Inflammatory macrophage (primary cell): ENCODE results near the gene PARD3.

Experiments
- DNase-seq, 2 donors: peaks; one replicate each; pipeline ENCODE4 v3.0.0-alpha.2; 2020 to 2022

The PARD3 gene

DNA sequence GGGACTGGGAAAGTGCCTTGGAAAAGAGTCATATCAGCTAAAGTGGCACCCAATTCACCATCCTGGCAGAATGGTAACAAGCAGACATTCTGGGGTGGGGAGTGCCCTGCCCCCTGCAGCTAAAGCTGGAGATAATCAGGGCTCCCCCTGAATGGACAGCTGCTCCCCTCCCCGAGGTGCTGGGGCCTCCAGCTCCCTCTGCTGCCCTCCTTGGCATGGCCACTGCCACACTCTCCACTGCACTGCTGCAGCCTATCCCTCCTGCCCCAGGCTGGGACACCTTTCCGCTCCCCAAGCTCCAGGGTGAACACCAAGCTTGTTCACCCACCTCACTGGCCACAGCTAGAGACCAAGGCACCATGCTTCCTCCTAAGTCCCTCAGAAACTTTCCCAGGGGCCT is 9.8 kb upstream of the PARD3 start:
- no peak for DNase-seq

DNA sequence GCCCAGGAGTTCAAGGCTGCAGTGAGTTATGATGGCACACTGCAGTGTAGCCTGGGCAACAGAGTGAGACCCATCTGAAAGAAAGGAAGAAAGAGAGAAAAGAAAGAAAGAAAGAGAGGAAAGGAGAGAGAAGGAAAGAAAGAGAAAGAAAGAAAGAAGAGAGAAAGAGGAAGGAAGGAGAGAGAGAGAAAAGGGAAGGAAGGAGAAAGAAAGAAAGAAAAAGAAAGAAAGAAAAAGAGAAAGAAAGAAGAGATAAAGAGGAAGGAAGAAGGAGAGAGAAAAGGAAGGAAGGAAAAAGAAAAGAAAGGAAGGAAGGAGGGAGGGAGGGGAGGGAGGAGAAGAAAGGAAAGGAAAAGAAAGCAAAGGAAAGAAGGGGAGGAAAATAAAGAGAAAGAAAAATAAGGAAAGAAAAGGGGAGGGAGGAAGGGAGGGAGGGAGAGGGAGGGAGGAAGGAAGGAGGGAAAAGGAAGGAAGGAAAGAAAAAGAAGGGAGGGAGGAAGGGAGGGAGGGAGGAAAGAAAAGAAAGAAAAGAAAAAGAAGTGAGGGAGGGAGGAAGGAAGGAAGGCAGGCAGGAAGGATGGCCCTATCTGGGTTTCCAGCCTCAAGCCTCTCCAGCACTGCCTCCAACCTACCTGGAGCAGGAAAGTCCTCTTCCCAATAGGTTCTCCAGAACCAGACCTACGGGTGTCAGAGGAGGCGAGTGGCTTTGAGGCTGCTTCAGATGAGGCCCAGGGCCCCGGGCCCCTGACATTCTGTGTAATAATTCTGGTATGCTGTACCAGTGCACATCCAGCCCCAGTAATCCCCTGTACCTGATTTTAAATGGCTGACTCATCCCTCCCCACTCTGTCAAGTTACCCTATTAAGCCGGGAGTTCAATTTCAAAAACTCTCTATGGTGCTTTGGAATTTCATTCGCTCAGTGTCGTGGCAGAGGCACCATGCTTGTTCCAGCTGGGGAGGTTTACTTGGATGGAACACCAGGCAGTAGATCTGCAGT is 6.8 kb upstream of the PARD3 start:
- DNase-seq = no peak

DNA sequence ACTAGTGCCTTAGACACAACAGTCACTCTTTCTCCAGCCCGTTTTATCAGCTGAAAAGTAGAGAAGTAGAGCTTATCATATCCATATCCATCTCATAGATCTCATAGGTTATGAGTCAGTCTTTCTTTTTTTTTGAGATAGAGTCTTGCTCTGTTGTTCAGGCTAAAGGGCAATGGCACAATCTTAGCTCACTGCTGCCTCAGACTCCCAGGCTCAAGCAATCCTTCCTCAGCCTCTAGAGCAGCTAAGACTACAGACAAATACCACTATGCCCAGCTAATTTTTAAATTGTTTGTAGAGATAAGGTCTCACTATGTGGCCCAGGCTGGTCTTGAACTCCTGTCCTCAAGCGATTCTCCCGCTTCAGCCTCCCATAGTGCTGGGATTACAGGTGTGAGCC is 2.5 kb upstream of the PARD3 start:
- DNase-seq = no peak

DNA sequence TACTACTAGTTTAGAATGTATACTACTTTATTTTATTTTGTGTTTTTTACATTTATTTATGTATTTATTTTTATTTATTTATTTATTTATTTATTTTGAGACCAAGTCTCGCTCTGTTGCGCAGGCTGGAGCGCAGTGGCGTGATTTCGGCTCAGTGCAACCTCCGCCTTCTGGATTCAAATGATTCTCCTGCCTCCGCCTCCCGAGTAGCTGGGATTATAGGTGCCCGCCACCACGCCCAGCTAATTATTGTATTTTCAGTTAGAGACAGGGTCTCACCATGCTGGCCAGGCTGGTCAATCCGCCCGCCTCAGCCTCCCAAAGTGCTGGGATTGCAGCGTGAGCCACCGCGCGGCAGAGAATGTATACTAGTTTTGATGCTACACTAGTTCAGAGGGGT is 2.0 kb upstream of the PARD3 start:
- DNase-seq = no peak

DNA sequence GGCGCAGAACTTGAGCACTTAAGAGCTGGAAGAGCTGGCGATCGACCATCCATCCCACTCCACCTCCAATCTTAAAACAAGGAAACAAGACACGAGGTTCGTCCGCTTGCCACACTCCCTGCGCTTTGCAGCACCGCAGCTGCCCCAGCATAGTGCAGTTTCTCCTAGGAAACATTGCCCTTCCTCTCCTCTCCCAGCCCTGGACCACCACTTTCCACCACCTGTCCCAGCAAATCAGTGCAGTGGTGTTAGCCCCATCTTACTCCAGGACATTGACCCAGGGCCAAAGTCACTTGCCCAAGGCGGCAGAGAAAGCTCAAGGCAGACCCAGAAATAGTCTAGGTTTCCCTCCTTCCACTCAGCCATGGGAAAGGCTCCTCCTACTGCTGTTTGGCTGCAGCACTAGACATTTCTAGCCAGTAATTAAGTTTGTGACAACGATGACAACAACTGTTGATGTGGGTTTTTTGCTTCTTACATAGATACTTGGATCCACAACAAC is 1.5 kb upstream of the PARD3 start:
- DNase-seq = peak in 1 of 2 donors; percentile 34

DNA sequence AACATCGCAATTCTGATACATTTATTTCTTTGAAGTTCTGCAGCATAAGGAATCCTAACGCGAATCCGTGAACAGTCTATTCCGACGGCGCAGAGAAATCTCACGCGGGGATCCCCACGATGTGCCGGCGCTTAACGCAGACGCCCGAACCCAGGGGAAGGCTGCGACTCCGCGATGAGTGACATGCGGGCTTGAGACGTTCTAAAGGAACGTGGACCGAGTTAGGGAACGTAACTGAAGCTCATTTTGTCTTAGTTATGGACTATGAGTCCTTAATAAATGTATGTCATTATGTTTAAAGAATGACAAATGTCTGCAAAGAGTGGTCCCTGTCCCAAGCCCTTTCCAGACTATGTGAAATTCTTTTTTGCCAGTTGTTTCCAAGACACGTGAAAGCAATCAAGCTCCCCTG is 995 bp upstream of the PARD3 start:
- DNase-seq = no peak

DNA sequence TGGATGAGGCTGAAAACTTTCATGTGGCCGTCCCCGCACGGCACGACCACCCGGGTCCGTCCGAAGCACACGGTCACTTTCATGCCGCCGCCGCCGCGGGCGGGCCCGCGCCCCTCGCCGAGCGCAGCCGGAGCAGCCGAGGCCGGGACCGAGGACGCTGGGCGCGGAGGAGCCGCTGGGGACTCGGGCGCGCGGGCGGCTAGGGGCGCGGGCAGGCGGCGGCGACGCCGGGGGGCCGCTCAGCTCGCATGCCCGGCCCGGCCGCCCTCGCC is 247 bp downstream of the PARD3 start:
- DNase-seq = no peak

DNA sequence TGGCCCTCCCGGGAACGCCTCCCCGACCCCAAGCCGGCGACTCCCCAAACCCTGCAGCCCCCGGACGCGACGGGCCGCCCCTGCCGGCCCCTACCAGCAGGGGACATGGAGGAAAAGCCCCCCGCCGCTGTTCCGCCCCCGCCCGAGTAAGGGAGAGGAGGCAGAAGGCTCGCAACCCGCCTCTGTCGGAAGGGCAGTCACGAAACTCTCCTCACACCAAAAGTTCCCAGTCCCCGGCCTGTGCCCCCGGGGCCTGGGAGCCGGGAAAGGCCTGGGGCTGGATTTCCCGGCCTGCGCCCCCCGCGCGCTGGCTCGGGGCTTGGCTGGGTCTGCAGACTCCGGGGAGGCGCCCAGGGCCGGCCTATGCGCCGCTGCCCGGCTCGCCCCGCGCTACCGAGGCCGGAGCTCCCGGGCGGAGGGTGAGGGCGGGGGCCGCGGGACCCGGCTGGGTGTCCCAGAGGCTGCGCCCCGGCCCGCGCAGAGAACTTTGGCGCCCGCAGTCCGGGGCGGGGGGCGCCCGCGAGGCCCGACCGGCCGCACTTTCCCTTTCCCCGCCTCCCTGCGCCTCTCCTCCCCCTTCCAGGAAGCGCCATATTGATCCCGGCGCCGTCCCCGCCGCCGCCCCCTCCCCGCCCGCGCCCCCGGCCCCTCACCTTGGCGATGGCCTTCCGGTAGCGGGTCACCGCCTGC is 728 bp downstream of the PARD3 start:
- DNase-seq = no peak

DNA sequence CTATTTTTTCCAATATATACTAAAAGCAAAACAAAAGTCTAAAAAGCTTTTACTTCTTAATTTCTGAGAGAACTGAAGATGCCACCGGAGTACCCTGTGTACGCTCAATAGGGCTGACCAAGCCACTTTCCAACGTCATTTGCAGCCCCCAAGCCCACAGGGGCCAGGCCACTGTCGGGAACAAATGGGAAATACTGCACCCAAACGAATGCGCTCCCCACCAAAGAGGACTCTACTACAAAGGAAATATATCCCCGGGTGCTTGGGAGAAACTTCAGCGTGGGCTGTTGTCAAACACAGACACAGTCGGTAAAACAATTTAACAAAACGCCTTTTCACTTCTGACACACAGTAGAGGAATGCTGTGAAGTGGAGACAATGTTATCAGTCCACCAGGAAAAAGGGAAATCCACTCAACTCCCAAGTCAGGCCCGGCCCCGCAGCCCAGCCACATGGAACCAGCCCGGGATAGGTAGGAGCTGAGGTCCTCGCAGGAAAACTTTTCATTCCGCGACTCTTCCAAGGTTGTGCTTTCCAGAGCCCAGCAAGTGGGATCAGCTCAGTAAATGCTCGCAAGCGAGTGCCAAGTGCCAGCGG is 1.4 kb downstream of the PARD3 start:
- no peak for DNase-seq

DNA sequence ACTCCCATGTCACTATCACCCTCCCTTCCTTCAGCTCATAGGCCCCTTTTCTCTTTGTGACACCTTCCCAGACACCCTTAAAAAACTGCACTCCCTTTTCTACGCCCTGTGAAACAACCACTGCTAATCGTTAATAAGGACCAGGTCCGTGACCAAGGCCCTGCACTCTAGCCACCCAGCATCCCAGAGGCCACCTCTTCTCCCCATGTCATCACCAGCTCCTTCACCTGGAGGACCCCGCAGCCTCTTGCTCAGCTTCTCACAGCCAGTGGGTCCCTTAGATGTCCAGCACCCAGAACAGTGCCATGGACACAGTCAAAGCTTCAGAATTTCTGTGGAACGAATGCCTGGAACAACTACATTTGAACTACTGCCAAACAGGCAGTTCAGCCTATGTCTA is 2.3 kb downstream of the PARD3 start:
- no peak for DNase-seq

DNA sequence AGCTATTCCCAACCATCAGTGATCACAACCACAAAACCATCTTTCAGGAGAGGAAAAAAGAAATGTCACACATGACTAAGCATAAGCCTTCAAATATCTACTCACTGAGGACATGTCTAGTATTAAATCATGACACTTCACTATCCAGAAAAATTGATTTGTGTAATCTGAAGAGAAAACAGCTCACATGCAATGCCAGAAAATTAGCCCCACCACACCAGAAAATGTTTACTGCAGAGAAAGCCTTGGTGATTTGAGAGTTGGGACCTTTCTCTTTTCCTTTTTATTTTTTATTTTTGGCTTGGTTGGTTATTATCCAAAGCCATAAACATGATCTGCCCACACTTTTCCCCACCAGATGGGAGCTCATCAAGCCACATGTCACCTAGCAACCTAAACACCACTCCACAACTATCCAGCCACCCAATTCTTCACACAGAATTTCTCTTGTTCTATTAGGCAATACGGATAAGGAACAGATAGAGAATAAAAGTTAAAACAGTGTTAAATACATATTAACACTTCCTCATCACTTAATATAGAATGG is 3.1 kb downstream of the PARD3 start:
- no peak for DNase-seq

DNA sequence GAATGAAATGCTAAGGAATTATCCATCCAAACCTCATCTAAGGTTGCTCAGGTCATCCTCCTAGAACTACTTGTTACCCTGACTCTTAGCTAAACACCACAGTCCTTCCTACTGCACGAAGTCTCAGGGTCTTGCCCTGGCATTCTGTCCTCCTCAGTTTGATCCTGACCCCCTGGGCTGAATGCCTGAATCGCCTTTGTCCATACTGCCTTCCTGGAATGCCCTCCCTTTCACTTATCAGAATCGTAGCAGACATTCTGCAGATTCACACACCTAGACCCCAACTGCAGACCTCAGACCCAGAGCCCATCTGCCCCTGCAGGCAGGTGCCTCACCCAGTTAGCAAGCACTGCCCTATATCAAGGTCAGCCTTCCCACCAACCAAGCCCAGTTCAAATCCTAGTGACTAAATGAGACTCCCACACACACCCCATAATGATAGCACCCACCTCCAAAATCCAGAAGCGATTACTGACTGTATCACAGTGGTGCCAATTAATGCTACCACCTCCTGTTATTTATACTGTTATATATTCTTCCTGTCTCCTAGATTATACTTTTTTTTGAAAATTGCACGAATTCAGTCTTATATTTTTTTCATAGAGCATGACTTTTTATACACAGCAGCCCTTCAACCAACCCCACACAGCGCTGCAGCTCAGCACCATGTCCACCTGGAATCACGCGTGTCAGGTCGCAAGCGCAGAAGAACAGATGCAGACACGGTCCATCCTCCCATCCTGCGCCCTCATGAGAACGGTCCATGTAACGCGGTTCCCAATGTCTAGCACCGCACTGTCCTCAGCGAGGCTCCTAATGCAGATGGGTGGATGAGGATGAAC is 3.7 kb downstream of the PARD3 start:
- DNase-seq = no peak

DNA sequence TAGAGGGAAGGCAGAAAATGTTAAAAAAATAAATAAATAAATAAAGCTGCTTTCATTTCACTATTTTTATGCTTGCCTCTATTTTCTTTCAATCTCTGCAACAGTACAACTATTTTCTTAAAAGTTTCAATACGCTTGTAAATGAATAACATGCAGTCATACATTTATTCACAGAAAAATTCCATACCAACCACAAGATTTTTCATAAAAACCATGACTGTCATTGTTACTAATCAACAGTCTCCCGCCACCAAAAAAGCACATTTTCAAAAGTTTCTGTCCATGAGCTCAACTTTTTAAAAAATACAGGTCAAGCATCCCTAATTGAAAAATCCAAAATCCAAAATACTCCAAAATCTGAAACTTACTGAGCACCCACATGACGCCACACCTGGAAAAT is 5.3 kb downstream of the PARD3 start:
- DNase-seq = no peak

DNA sequence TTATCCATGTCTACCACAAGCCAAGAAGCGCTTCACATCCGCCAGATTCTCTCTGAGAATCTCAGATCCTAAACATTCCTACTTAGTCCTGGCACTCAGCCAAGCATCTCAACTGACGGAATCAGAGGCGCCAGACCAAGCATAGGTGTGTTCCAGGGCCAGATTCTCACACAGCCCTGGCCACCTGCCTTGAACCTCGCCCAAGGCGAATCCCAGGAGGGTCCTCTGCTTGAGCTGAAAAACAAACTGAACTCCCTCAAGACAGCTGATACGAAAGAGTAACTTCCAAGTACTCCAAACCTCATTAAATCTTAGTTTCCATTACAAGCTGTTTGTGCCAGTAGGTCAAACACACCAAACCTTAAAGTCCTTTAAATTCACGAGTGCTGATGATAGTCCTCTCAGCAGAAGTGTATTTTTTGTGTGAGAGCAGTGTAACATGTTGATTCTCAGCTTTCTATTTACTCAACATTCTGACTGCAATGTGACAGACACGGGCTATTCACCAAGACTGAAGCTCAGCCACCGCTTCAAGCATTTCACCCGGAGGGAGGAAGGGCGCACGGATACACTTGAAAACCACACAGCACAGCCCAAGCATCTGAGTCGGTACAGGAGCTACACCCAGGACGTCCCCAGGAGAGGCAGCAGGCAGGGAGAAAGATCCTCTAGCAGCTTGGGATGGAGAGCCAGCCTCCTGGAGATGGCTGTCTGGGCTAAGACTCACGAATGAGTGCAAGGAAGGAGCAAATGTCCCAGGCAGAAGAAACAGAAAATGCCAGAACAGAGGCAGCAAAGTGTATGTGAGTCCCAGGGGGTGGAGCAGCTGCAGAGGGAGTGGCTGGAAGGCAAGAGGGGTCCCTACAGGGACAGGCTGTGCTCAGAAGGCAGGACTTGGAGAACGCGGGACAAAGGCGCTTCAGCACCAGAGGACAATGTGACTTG is 6.0 kb downstream of the PARD3 start:
- no peak for DNase-seq

DNA sequence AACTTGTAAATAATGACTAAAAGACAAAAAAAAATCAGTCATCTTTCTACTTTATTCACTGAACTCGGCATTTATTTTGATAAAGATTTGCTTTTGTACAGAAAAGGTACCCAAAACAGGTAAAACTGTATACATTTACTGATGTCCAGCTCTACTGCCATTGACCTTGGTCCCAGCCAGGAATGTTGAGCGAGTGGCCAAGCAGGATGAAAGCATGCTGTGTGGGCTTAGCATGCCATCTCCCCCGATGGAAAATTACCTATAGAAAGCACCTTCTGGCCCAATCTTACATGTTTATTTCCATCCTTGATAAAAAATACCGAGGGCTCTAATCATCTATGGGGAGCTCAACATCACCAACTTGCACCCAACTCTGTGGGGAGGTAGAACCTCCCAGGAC is 6.8 kb downstream of the PARD3 start:
- no peak for DNase-seq

DNA sequence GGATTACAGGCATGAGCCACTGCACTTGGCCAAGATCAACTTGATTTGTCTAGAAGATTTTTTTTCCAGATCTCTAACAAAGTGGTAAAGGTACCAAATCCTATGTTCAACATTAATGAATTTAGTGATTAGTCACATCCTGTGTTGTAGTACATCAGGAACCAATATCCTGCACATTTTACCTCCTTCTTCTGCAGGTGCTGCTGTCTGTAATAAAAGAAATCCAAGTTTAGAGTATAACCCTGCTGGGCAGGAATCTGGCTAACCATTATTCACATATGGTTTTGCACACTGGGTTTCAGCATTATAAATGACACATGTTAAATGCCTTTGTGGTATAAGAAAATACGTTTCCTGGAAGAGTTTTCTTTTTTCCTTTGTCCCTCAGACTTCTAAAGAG is 10.8 kb downstream of the PARD3 start:
- no peak for DNase-seq

DNA sequence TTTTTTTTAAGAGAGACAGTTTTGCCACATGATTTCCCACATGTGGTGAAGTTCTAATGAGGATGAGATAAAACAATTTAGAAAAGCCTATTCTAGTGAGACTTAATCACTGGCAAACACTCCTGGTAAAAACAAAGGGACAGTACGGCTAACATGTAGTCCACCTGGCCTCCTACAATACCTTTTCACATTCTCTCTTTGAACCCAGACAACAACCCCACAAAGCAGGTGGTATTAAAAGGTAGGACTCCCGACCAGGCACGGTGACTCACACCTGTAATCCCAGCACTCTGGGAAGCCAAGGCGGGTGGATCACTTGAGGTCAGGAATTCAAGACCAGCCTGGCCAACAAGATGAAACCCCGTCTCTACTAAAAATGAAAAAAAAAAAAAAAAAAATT is 12.4 kb downstream of the PARD3 start:
- no peak for DNase-seq

DNA sequence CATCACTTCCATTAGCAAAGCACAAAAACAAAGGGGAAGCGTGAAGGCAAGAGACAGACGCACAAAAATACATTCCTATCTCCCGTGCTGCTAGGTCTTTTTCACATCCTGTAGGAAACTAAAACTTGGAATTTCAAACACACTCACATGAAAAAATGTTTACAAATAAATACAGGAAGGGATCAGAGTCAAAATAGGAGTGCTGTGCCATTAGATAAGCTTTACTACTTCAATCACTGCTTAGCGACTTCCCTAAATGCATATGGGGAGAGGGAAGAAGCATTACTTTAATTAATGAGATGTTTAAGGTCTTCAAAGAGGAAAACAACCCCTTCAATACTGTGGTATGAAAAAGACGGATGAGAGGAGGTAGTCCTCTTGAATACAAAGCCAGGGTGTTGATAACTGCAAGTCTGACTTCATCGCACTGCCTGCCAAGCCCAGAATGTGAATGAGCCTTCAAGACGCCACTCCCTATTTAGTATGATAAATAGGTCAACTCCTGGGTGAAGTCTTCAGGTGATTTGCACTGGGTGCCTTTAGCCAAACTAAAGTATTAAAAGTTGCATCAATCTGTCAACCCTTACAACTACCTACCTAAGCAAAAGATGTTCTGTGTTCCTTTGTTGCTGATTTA is 13.9 kb downstream of the PARD3 start:
- DNase-seq = no peak

DNA sequence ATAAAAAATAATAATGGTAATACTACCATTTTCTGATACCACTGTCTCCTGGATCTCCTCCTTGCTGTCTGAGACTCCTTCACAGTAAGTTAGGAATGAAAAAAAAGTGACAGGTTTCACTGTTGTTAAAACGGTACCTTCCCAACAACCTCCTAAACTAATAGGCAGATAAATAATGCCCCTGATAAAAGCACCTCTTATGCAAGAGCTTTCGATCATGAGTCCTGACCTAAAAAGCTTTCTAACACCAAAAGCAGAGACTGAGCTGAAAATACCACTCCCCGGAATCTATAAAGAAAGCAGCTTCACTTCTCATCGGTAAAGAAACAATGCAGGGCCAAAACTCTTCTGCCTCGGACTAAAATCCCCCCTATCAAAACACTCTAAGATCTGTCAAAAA is 14.5 kb downstream of the PARD3 start:
- DNase-seq = no peak

DNA sequence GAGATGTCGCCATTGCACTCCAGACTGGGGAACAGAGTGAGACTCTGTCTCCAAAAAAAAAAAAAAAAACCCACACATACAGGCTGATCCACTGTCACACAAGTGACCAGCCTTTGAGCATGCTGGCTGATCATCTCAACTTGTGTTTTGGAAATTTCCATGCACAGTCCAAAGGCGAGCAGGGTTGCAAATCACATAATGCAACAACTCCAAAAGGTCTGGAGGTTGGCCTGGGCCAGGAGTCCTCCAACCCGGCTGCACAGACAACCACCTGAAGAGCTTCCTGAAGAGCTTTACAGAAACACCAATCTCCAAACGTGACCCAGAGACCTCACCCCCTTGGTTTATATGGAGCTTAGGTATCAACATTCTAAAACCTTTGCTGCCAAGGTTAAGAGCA is 16.4 kb downstream of the PARD3 start:
- no peak for DNase-seq

DNA sequence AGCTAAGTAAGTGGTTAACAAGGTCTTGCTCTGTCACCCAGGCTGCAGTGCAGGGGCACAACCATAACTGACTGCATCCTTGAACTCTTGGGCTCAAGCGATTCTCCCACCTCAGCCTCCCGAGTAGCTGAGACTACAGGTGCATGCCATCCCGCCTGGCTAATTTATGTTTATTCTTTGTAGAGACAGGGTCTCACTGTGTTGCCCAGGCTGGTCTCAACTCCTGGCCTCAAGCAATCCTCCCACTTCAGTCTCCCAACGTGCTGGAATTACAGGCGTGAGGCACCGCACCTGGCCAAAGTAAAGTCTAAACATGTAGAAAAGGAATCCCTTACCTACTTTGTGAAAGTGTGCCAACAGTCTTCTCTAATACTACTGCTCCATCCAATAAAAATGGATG is 17.9 kb downstream of the PARD3 start:
- DNase-seq = no peak
